GM12873 (cell line): ENCODE data around the gene MAD1L1.

Source experiments
- CTCF ChIP-seq: IDR thresholded peaks from 2 replicates; pipeline ENCODE4 v1.5.1; 2012; ENCODE audit warnings: low read depth, mild to moderate bottlenecking, moderate library complexity, low read length, control low read depth; ENCODE audit not compliant: insufficient read depth; ENCODE audit errors: missing control alignments

The MAD1L1 gene

GRCh38 chr7:1964211-1964912 lies 268.4 kb downstream of the MAD1L1 start:
- no peak for TF ChIP-seq CTCF

- TF ChIP-seq CTCF = no peak
Observed at GRCh38 chr7:1963575-1963974, 269.2 kb downstream of the MAD1L1 start.

GRCh38 chr7:1961701-1962276 lies 271.0 kb downstream of the MAD1L1 start:
- no peak for TF ChIP-seq CTCF

GRCh38 chr7:1959305-1959704 lies 273.4 kb downstream of the MAD1L1 start:
- TF ChIP-seq CTCF = no peak

GRCh38 chr7:1957471-1958225 lies 275.1 kb downstream of the MAD1L1 start:
- no peak for TF ChIP-seq CTCF

- no peak for TF ChIP-seq CTCF
Observed at GRCh38 chr7:1956611-1957470, 275.9 kb downstream of the MAD1L1 start.
